ENCODE data around the gene SLAIN2. TPM values are rescaled to one million over a fixed set of nuclear protein-coding genes. Genes with fewer than 3 reads are reported as not detected.

Gene SLAIN2
- total RNA-seq, 1 donor from 2014 or later, result 90.5 TPM

DNA sequence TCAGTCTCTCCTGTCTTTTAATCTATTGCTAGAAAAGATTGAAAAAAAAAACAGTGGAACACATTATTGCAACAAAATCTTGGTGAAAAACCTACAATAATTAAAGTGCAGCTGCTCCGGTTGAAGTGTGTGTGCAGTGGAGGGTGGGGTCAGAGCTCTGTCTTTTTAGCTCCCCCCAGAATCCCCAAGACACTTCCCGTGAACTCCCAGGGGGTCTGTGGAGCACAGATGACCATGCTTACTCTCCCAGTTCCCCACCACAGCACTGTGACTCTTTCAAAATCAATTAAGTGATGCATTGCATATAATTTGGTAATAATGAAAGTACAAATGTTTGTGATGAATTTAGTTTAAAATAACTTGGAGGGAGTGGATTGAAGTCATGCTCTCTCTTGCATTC lies 126.1 kb downstream of the SLAIN2 start:
- FAIRE-seq (no peak), DNase-seq (ENCODE audit: low read depth) (no peak)
- Mint-ChIP-seq H3K4me1 (ENCODE audit: low read depth, unreplicated experiment) (peaks cover 11% of the 10 kb centered on the region), H3K27ac (ENCODE audit: unreplicated experiment) (no peak overlapping the region), H3K36me3 (ENCODE audit: low read depth, unreplicated experiment) (no peaks in the 10 kb centered on the region), H3K27me3 (ENCODE audit: low read depth, unreplicated experiment) (no peaks in the 10 kb centered on the region), H3K4me3 (ENCODE audit: unreplicated experiment) (no peak overlapping the region), H3K9me3 (ENCODE audit: unreplicated experiment) (no peaks in the 10 kb centered on the region)
- Histone ChIP-seq H3K4me1 (ENCODE audit: insufficient read depth, low read length) (no peaks in the 10 kb centered on the region), H3K9ac (ENCODE audit: low read length) (no peak overlapping the region), H3K27ac (ENCODE audit: low read depth, low read length) (no peak overlapping the region), H4K20me1 (ENCODE audit: insufficient read depth, low read length) (no peaks in the 10 kb centered on the region), H3K4me2 (ENCODE audit: low read length) (no peak overlapping the region), H3K27me3 (ENCODE audit: insufficient read depth, low read length) (no peaks in the 10 kb centered on the region), H3K36me3 (ENCODE audit: insufficient read depth, low read length) (no peaks in the 10 kb centered on the region), H2AFZ (ENCODE audit: low read depth, low read length) (no peak overlapping the region), H3K4me3 (ENCODE audit: insufficient read depth, low read depth, low read length) (no peak overlapping the region), H3K9me3 (ENCODE audit: insufficient read depth, low read depth, low read length) (no peaks in the 10 kb centered on the region), H3K79me2 (ENCODE audit: insufficient read depth, low read length) (no peaks in the 10 kb centered on the region)
- no peak for TF ChIP-seq EZH2 (IDR thresholded peaks at IDR 0.05; ENCODE audit: insufficient read depth, low read length)
- TF ChIP-seq CTCF (IDR thresholded peaks at IDR 0.05; ENCODE audit: insufficient read depth, low read depth, low read length), result no peak

DNA sequence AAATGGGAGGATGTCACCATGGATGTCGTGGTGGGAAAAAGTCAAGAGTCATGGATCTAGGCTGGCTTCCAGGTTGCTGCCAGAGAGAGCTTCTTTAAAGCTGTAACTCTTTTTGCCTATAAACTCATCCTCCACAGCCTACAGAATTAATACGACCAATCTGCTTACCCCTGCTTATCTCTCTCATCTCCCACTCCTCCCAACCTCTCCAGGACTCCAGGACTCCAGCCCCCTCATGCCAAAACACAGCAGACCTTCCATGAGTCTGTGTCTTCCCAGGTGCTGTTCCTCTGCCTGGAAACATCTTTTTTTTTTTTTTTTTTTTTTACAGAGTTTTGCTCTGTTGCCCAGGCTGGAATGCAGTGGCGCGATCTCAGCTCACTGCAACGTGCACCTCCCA lies 126.6 kb downstream of the SLAIN2 start:
- Mint-ChIP-seq H3K36me3 (ENCODE audit: low read depth, unreplicated experiment) (no peaks in the 10 kb centered on the region), H3K4me1 (ENCODE audit: low read depth, unreplicated experiment) (peaks cover 11% of the 10 kb centered on the region), H3K9me3 (ENCODE audit: unreplicated experiment) (no peaks in the 10 kb centered on the region), H3K4me3 (ENCODE audit: unreplicated experiment) (no peak overlapping the region), H3K27me3 (ENCODE audit: low read depth, unreplicated experiment) (no peaks in the 10 kb centered on the region), H3K27ac (ENCODE audit: unreplicated experiment) (no peak overlapping the region)
- no peak overlapping the region for H3K9ac ChIP-seq (ENCODE audit: low read length)
- H3K4me3 ChIP-seq (ENCODE audit: insufficient read depth, low read depth, low read length), result no peak overlapping the region
- H3K4me1 ChIP-seq (ENCODE audit: insufficient read depth, low read length), result no peaks in the 10 kb centered on the region
- H4K20me1 ChIP-seq (ENCODE audit: insufficient read depth, low read length), result no peaks in the 10 kb centered on the region
- no peak overlapping the region for H3K4me2 ChIP-seq (ENCODE audit: low read length)
- H3K79me2 ChIP-seq (ENCODE audit: insufficient read depth, low read length), result no peaks in the 10 kb centered on the region
- H2AFZ ChIP-seq (ENCODE audit: low read depth, low read length), result no peak overlapping the region
- FAIRE-seq, result no peak
- H3K27me3 ChIP-seq (ENCODE audit: insufficient read depth, low read length), result no peaks in the 10 kb centered on the region
- TF ChIP-seq CTCF (IDR thresholded peaks at IDR 0.05; ENCODE audit: insufficient read depth, low read depth, low read length) (no peak), EZH2 (IDR thresholded peaks at IDR 0.05; ENCODE audit: insufficient read depth, low read length) (no peak)
- DNase-seq (ENCODE audit: low read depth), result no peak
- H3K36me3 ChIP-seq (ENCODE audit: insufficient read depth, low read length), result no peaks in the 10 kb centered on the region
- H3K27ac ChIP-seq (ENCODE audit: low read depth, low read length), result no peak overlapping the region
- H3K9me3 ChIP-seq (ENCODE audit: insufficient read depth, low read depth, low read length), result no peaks in the 10 kb centered on the region

DNA sequence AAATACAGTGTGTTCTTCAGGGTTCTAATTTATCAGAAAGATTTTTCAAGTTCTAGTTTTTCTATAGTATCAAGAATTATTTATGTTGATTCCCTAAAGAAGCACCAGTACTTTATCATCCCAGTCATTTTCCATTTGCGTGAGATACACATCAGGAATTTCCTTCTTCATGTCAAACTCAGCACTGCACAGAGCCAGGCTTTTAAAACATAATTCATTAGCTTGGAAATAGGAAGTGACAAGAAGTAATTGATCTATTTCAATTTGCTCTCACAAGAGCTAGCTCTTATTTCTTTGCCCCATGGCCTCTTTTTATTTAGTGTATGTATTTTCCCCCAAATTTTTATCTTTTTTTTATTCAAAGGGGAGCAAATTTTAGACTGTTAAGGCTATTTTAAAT lies 128.8 kb downstream of the SLAIN2 start:
- no peaks in the 10 kb centered on the region for H3K9me3 Mint-ChIP-seq (ENCODE audit: unreplicated experiment)
- Histone ChIP-seq H3K9me3 (ENCODE audit: insufficient read depth, low read depth, low read length) (no peaks in the 10 kb centered on the region), H3K4me2 (ENCODE audit: low read length) (no peak overlapping the region), H3K27me3 (ENCODE audit: insufficient read depth, low read length) (no peaks in the 10 kb centered on the region), H3K36me3 (ENCODE audit: insufficient read depth, low read length) (no peaks in the 10 kb centered on the region), H3K27ac (ENCODE audit: low read depth, low read length) (no peak overlapping the region), H3K79me2 (ENCODE audit: insufficient read depth, low read length) (no peaks in the 10 kb centered on the region), H4K20me1 (ENCODE audit: insufficient read depth, low read length) (no peaks in the 10 kb centered on the region), H3K4me1 (ENCODE audit: insufficient read depth, low read length) (no peaks in the 10 kb centered on the region), H3K9ac (ENCODE audit: low read length) (no peak overlapping the region), H2AFZ (ENCODE audit: low read depth, low read length) (no peak overlapping the region), H3K4me3 (ENCODE audit: insufficient read depth, low read depth, low read length) (no peak overlapping the region)
- FAIRE-seq, result no peak
- H3K27me3 Mint-ChIP-seq (ENCODE audit: low read depth, unreplicated experiment), result no peaks in the 10 kb centered on the region
- H3K4me1 Mint-ChIP-seq (ENCODE audit: low read depth, unreplicated experiment), result peaks cover 11% of the 10 kb centered on the region
- DNase-seq (ENCODE audit: low read depth), result no peak
- no peak overlapping the region for H3K27ac Mint-ChIP-seq (ENCODE audit: unreplicated experiment)
- H3K4me3 Mint-ChIP-seq (ENCODE audit: unreplicated experiment), result no peak overlapping the region
- no peak for TF ChIP-seq CTCF (IDR thresholded peaks at IDR 0.05; ENCODE audit: insufficient read depth, low read depth, low read length)
- TF ChIP-seq EZH2 (IDR thresholded peaks at IDR 0.05; ENCODE audit: insufficient read depth, low read length), result no peak
- H3K36me3 Mint-ChIP-seq (ENCODE audit: low read depth, unreplicated experiment), result no peaks in the 10 kb centered on the region
